H1 (cell line): ENCODE measurements around the gene FGFR2. TPM values are rescaled to one million over a fixed set of nuclear protein-coding genes. Genes with fewer than 3 reads are reported as not detected.

Experiments
- CTCF ChIA-PET: fragments of 300-600 bp; sonication (Branson Sonifier 250); formaldehyde crosslinking; loops from one replicate; lab custom pipeline; 2021; ENCODE audit not compliant: partially characterized antibody; lab: Charles Lee
- POLR2A ChIA-PET: fragments of 300-600 bp; sonication (Branson Sonifier 250); formaldehyde crosslinking; loops from one replicate; lab custom pipeline; 2021; ENCODE audit warnings: inconsistent platforms; ENCODE audit not compliant: partially characterized antibody; lab: Charles Lee
- DNase-seq, 2 experiments: peaks; one replicate each; pipeline versions ENCODE4 v3.0.0 to v3.0.0-alpha.2; 2010 to 2022; ENCODE audit warnings: low spot score in 2 of 2, low read depth in 1 of 2, mixed read lengths in 1 of 2
- FAIRE-seq: peaks from 2 replicates; lab custom pipeline; 2011; peaks lifted over from hg19 to GRCh38; lab: Jason Lieb, UNC
- H2AFZ ChIP-seq: 2 replicates; pipeline ENCODE4 v1.8.1; 2012; ENCODE audit warnings: low read length, inconsistent platforms
- H2AK5ac ChIP-seq: 2 replicates; pipeline ENCODE4 v1.6.1; 2013; ENCODE audit warnings: low read depth, low read length
- H2BK120ac ChIP-seq: replicated peaks from 2 replicates; pipeline ENCODE3; 2013; ENCODE audit warnings: low read depth, low read length, inconsistent platforms
- H2BK12ac ChIP-seq: 2 replicates; pipeline ENCODE4 v1.6.1; 2013; ENCODE audit warnings: low read depth, low read length
- H2BK15ac ChIP-seq: 2 replicates; pipeline ENCODE4 v1.6.1; 2013; ENCODE audit warnings: low read length
- H2BK20ac ChIP-seq: 2 replicates; pipeline ENCODE4 v1.6.1; 2013; ENCODE audit warnings: low read length
- H2BK5ac ChIP-seq: 2 replicates; pipeline ENCODE4 v1.6.1; 2013; ENCODE audit warnings: low read depth, low read length
- H3K14ac ChIP-seq: 2 replicates; pipeline ENCODE4 v1.6.1; 2013; ENCODE audit warnings: inconsistent platforms; ENCODE audit not compliant: insufficient read length
- H3K18ac ChIP-seq: 2 replicates; pipeline ENCODE4 v1.6.1; 2013; ENCODE audit warnings: low read length; ENCODE audit errors: extremely low read depth
- H3K23ac ChIP-seq: 2 replicates; pipeline ENCODE4 v1.6.1; 2013; ENCODE audit warnings: inconsistent platforms; ENCODE audit not compliant: insufficient read length
- H3K23me2 ChIP-seq: 2 replicates; pipeline ENCODE4 v1.6.1; 2013; ENCODE audit warnings: low read depth, low read length
- H3K27ac ChIP-seq: 2 replicates; pipeline ENCODE4 v1.6.1; 2011; ENCODE audit warnings: low read depth, low read length, inconsistent platforms
- H3K27me3 ChIP-seq, 4 experiments: replicated peaks in 1 of 4; 1 replicate in 1 of 4; 2 replicates in 3 of 4; pipeline versions ENCODE4 v1.6.1 to v1.8.1; 2011 to 2013; ENCODE audit warnings: low read length in 3 of 4, mild to moderate bottlenecking in 3 of 4, inconsistent platforms in 2 of 4, mixed read lengths in 2 of 4, moderate library complexity in 1 of 4; ENCODE audit not compliant: control insufficient read depth in 3 of 4, insufficient read depth in 3 of 4; ENCODE audit errors: extremely low read depth in 1 of 4
- H3K36me3 ChIP-seq, 4 experiments: 2 replicates each; pipeline versions ENCODE4 v1.6.1 to v1.8.1; 2011 to 2013; ENCODE audit warnings: mild to moderate bottlenecking in 4 of 4, low read length in 3 of 4, moderate library complexity in 2 of 4, control low read depth in 1 of 4, inconsistent platforms in 1 of 4; ENCODE audit not compliant: insufficient read depth in 4 of 4, control insufficient read depth in 2 of 4
- H3K4ac ChIP-seq: replicated peaks from 2 replicates; pipeline ENCODE3; 2013; ENCODE audit warnings: low read length, low read depth, mixed read lengths, inconsistent platforms; ENCODE audit not compliant: insufficient read length
- H3K4me1 ChIP-seq, 4 experiments: replicated peaks in 1 of 4; 1 replicate in 1 of 4; 2 replicates in 3 of 4; pipeline versions ENCODE4 v1.6.1 to v1.8.1; 2011 to 2013; ENCODE audit warnings: low read length in 3 of 4, inconsistent platforms in 2 of 4, mixed read lengths in 1 of 4; ENCODE audit not compliant: insufficient read depth in 4 of 4, control insufficient read depth in 3 of 4
- H3K4me2 ChIP-seq, 2 experiments: 2 replicates each; pipeline versions ENCODE4 v1.6.1 to v1.8.1; 2011 to 2013; ENCODE audit warnings: low read depth in 2 of 2, low read length in 2 of 2, control low read depth in 1 of 2, inconsistent platforms in 1 of 2, mild to moderate bottlenecking in 1 of 2; ENCODE audit not compliant: insufficient read depth in 1 of 2
- H3K4me3 ChIP-seq, 4 experiments: fragments of 200-600, 300-600 bp in 1 of 4; sonication (generic), shearing (Covaris generic), sonication (Bioruptor Twin) in 1 of 4; 2 replicates each; pipeline versions ENCODE4 v1.5.1 to v1.8.1; 2011 to 2016; ENCODE audit warnings: low read length in 4 of 4, low read depth in 3 of 4, control low read depth in 2 of 4, inconsistent platforms in 2 of 4, mild to moderate bottlenecking in 2 of 4, mixed read lengths in 1 of 4, moderate library complexity in 1 of 4; ENCODE audit not compliant: insufficient read depth in 2 of 4; ENCODE audit errors: extremely low read depth in 1 of 4
- H3K56ac ChIP-seq: replicated peaks from 2 replicates; pipeline ENCODE3; 2013; ENCODE audit warnings: low read depth, mild to moderate bottlenecking, mixed read lengths, low read length, inconsistent platforms; ENCODE audit not compliant: insufficient read length
- H3K79me1 ChIP-seq: 2 replicates; pipeline ENCODE4 v1.6.1; 2013; ENCODE audit warnings: low read depth, low read length, control low read depth
- H3K79me2 ChIP-seq, 2 experiments: 2 replicates each; pipeline versions ENCODE4 v1.6.1 to v1.8.1; 2012 to 2013; ENCODE audit warnings: low read length in 2 of 2, mild to moderate bottlenecking in 2 of 2, inconsistent platforms in 1 of 2; ENCODE audit not compliant: insufficient read depth in 2 of 2, control insufficient read depth in 1 of 2
- H3K9ac ChIP-seq, 4 experiments: replicated peaks in 1 of 4; 1 replicate in 1 of 4; 2 replicates in 3 of 4; pipeline versions ENCODE4 v1.6.1 to v1.8.1; 2011 to 2013; ENCODE audit warnings: low read depth in 3 of 4, low read length in 3 of 4, control low read depth in 2 of 4, mild to moderate bottlenecking in 2 of 4, moderate library complexity in 2 of 4, inconsistent platforms in 1 of 4; ENCODE audit errors: extremely low read depth in 1 of 4
- H3K9me3 ChIP-seq, 2 experiments: 2 replicates each; pipeline versions ENCODE4 v1.6.1 to v1.8.1; 2012 to 2013; ENCODE audit warnings: mild to moderate bottlenecking in 2 of 2, moderate library complexity in 2 of 2, control low read depth in 1 of 2, inconsistent platforms in 1 of 2, low read depth in 1 of 2, low read length in 1 of 2, mixed read lengths in 1 of 2; ENCODE audit not compliant: insufficient read depth in 2 of 2
- H4K20me1 ChIP-seq, 2 experiments: replicated peaks in 1 of 2; 2 replicates each; pipeline versions ENCODE3 to v1.8.1; 2011 to 2013; ENCODE audit warnings: inconsistent platforms in 2 of 2, low read length in 2 of 2, mild to moderate bottlenecking in 1 of 2; ENCODE audit not compliant: insufficient read depth in 2 of 2, control insufficient read depth in 1 of 2
- H4K5ac ChIP-seq: 2 replicates; pipeline ENCODE4 v1.6.1; 2013; ENCODE audit warnings: low read length, low read depth, mixed read lengths, inconsistent platforms; ENCODE audit not compliant: insufficient read length
- H4K8ac ChIP-seq: 2 replicates; pipeline ENCODE4 v1.8.0; 2013; ENCODE audit warnings: mild to moderate bottlenecking, moderate library complexity, low read length, inconsistent platforms; ENCODE audit not compliant: insufficient read depth; ENCODE audit errors: extremely low read depth
- H4K91ac ChIP-seq: replicated peaks from 2 replicates; pipeline ENCODE3; 2013; ENCODE audit warnings: low read length, mixed read lengths, inconsistent platforms; ENCODE audit not compliant: insufficient read length
- ASH2L ChIP-seq: fragments of 200-600, 300-600 bp; sonication (generic); IDR thresholded peaks from one replicate; pipeline ENCODE4 v1.7.1; 2017; ENCODE audit warnings: low read length
- CBX8 ChIP-seq: fragments of 300-800, 300-1000 bp; sonication (generic); IDR thresholded peaks from 2 replicates; pipeline ENCODE4 v1.7.1; 2016; ENCODE audit warnings: low read depth, low read length, borderline replicate concordance
- GABPA ChIP-seq: IDR thresholded peaks from 2 replicates; pipeline ENCODE4 v1.6.1; 2011; ENCODE audit warnings: mild to moderate bottlenecking, low read length, moderate library complexity, borderline replicate concordance; ENCODE audit not compliant: insufficient read depth
- HDAC2 ChIP-seq, 2 experiments: fragments of 300-600 bp in 1 of 2; sonication (generic) in 1 of 2; IDR thresholded peaks; 2 replicates each; pipeline ENCODE4 v1.6.1; 2011 to 2012; ENCODE audit warnings: low read depth in 2 of 2, low read length in 2 of 2, mild to moderate bottlenecking in 2 of 2, moderate library complexity in 2 of 2, borderline replicate concordance in 1 of 2, inconsistent platforms in 1 of 2
- HDAC6 ChIP-seq: IDR thresholded peaks from one replicate; pipeline ENCODE4 v1.7.1; 2012; ENCODE audit warnings: low read depth, mild to moderate bottlenecking, inconsistent platforms, low read length, moderate library complexity
- KDM1A ChIP-seq: fragments of 200-600, 300-600 bp; sonication (generic); IDR thresholded peaks from 2 replicates; pipeline ENCODE4 v1.7.1; 2016; ENCODE audit warnings: mild to moderate bottlenecking, low read length, borderline replicate concordance
- NRF1 ChIP-seq: IDR thresholded peaks from 2 replicates; pipeline ENCODE4 v1.6.1; 2011; ENCODE audit warnings: mild to moderate bottlenecking, low read depth, low read length, improper control_type of control experiment
- SP4 ChIP-seq: IDR thresholded peaks from 2 replicates; pipeline ENCODE4 v1.6.1; 2012; ENCODE audit warnings: low read length, inconsistent platforms
- YY1 ChIP-seq: IDR thresholded peaks from 2 replicates; pipeline ENCODE4 v1.6.1; 2011; ENCODE audit warnings: low read depth, mild to moderate bottlenecking, low read length
- WGBS, 2 experiments: shearing (Covaris generic) in 1 of 2; methylation state at CpG; one replicate each; pipeline versions ENCODE4 v1.1.6 to v1.1.7; 2013 to 2015; ENCODE audit warnings: low lambda C conversion rate in 2 of 2, mixed read lengths in 2 of 2, inconsistent platforms in 1 of 2, low coverage in 1 of 2, missing lambda C conversion rate in 1 of 2; ENCODE audit not compliant: insufficient replicate concordance in 2 of 2, insufficient coverage in 1 of 2, insufficient read length in 1 of 2; ENCODE audit errors: extremely low coverage in 1 of 2, missing lambda C conversion rate in 1 of 2; 5-methylcytosine and 5-hydroxymethylcytosine counted together
- polyA plus RNA-seq, 7 experiments: library from polyadenylated mRNA; depleted of rRNA in 3 of 7; stranded (reverse) in 5 of 7; unstranded in 2 of 7; fragments of >200 nt in 5 of 7; fragments of 200-250 nt in 2 of 7; gene quantifications; 1 replicate in 5 of 7; 2 replicates in 1 of 7; 4 replicates in 1 of 7; pipeline versions ENCODE4 v1.2.1 to v1.2.3, GENCODE V29; 2011 to 2013; ENCODE audit warnings: missing spikeins in 2 of 7, mixed read lengths in 2 of 7
- total RNA-seq: library from RNA; stranded (reverse); fragmentation: NEBNext Ultra II Directional; extraction: Animal tissue kit (Norgen Biotek cat#: 25700); gene quantifications from 2 replicates; pipeline ENCODE4 v1.2.1, GENCODE V29; 2021
- TF ChIP-seq, protein P1 (sequence below): IDR thresholded peaks from 2 replicates; pipeline ENCODE4 v1.6.1; 2011; ENCODE audit warnings: low read depth, mild to moderate bottlenecking, low read length; ENCODE audit not compliant: insufficient read depth
- TF ChIP-seq, protein P2 (sequence below): IDR thresholded peaks from 2 replicates; pipeline ENCODE4 v1.6.1; 2012; ENCODE audit warnings: low read length, inconsistent platforms

The FGFR2 gene
- total and polyA plus RNA-seq, 2 of the 8 experiments (the other 6 are each of a cell fraction or from before 2014, with no cell fraction given), result 50.2 to 81.2 TPM

DNA sequence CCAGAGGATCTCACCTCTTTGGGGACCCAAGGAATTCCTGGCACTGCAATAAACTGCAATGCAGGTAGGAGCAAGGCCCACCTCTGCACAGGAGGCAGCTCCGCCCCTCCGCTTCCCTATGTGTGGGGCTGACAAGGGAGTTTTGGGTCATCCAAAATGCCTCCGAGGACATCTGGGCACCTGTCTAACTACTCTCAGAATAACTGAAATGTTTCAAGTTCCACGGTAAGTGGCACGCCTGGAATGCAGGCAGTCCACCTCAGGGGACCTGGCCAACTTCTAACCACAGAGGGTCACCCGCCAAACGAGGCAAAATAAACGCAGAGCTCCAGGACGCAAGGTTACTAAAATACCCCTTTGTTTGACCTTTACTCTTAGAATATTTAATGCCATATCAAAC is 102.5 kb downstream of the FGFR2 start:
- Histone ChIP-seq H2AK5ac (no peak overlapping the region), H3K36me3 (peaks cover 24 to 89% (median 55%) of the 10 kb centered on the region in 4 experiments), H4K5ac (no peak overlapping the region), H3K23me2 (no peaks in the 10 kb centered on the region), H3K27ac (no peak overlapping the region), H3K56ac (no peak overlapping the region), H2AFZ (no peak overlapping the region), H3K9ac (no peak overlapping the region), H3K9me3 (no peaks in the 10 kb centered on the region), H3K4me1 (peaks cover 0 to 3% (median 1%) of the 10 kb centered on the region in 4 experiments; a peak in 3 of 7 replicates), H2BK15ac (no peak overlapping the region), H4K8ac (no peak overlapping the region), H3K14ac (no peak overlapping the region), H2BK20ac (no peak overlapping the region), H3K4me2 (no peak overlapping the region), H3K4ac (no peak overlapping the region), H2BK120ac (no peak overlapping the region), H3K79me2 (peaks cover 0 to 40% of the 10 kb centered on the region in 2 experiments; a peak in 2 of 4 replicates), H3K23ac (no peak overlapping the region), H3K18ac (no peak overlapping the region), H2BK12ac (no peak overlapping the region), H3K27me3 (no peaks in the 10 kb centered on the region), H2BK5ac (peak overlapping the region; percentile 57; the same call in 1 of the 2 replicates), H4K20me1 (peaks cover 0 to 9% of the 10 kb centered on the region in 2 experiments), H3K79me1 (peaks cover 10% of the 10 kb centered on the region; the same call in 1 of the 2 replicates), H3K4me3 (no peak overlapping the region), H4K91ac (no peak overlapping the region)
- POLR2A ChIA-PET, result no interaction called here
- FAIRE-seq (no peak), DNase-seq (no peak)
- 91% methylated on average over 9 of the region's 9 CpGs; no CpG with 5 or more reads in 1 of the 2 experiments for WGBS, 2 experiments
- TF ChIP-seq HDAC6, result no peak
- TF ChIP-seq KDM1A, result no peak
- no peak for TF ChIP-seq NRF1
- TF ChIP-seq HDAC2 (IDR thresholded peaks at IDR 0.05; ENCODE audit: borderline replicate concordance in 1 of 2, low read depth in 2 of 2, low read length in 2 of 2), result no peak
- TF ChIP-seq YY1, result no peak
- TF ChIP-seq, protein P1, sequence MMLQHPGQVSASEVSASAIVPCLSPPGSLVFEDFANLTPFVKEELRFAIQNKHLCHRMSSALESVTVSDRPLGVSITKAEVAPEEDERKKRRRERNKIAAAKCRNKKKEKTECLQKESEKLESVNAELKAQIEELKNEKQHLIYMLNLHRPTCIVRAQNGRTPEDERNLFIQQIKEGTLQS, result no peak
- TF ChIP-seq SP4, result no peak
- no peak for TF ChIP-seq ASH2L
- no peak for TF ChIP-seq GABPA
- TF ChIP-seq, protein P2, sequence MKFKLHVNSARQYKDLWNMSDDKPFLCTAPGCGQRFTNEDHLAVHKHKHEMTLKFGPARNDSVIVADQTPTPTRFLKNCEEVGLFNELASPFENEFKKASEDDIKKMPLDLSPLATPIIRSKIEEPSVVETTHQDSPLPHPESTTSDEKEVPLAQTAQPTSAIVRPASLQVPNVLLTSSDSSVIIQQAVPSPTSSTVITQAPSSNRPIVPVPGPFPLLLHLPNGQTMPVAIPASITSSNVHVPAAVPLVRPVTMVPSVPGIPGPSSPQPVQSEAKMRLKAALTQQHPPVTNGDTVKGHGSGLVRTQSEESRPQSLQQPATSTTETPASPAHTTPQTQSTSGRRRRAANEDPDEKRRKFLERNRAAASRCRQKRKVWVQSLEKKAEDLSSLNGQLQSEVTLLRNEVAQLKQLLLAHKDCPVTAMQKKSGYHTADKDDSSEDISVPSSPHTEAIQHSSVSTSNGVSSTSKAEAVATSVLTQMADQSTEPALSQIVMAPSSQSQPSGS, result no peak
- TF ChIP-seq CBX8, result no peak
- CTCF ChIA-PET, result interaction anchor here (0.6 to 1.7 kb wide), 3 partner anchors 13 to 258 kb away, joined by 3 to 5 read pairs (median 4); no protein-coding TSS in a partner anchor
